ENCODE results near the gene BAIAP3. TPM values are rescaled to one million over a fixed set of nuclear protein-coding genes. Genes with fewer than 3 reads are reported as not detected.

The BAIAP3 gene
- total RNA-seq, 1 experiment from 2014 or later: 6.8 TPM

GRCh38 chr16:1290063-1290501, 43.4 kb upstream of the BAIAP3 start:
- Histone ChIP-seq H3K9ac (ENCODE audit: extremely low read depth, insufficient read length, low read length) (no peak overlapping the region), H2AK5ac (ENCODE audit: insufficient read length, low read length) (no peak overlapping the region), H2BK20ac (ENCODE audit: low read depth, low read length, poor library complexity, severe bottlenecking) (no peak overlapping the region), H3K18ac (ENCODE audit: insufficient read length, low read depth, low read length) (no peak overlapping the region), H2AFZ (ENCODE audit: low read length) (no peak overlapping the region), H3K56ac (ENCODE audit: insufficient read length, low read depth, low read length) (no peak overlapping the region), H2BK15ac (ENCODE audit: low read depth, low read length) (no peak overlapping the region), H3K23me2 (ENCODE audit: insufficient read length, low read depth, low read length, poor library complexity, severe bottlenecking) (no peaks in the 10 kb centered on the region), H3K4me2 (ENCODE audit: insufficient read depth, insufficient read length, low read length) (peak overlapping the region; percentile 68), H3K79me2 (ENCODE audit: insufficient read depth, low read length) (no peaks in the 10 kb centered on the region), H4K91ac (ENCODE audit: insufficient read length, low read depth, low read length) (no peak overlapping the region), H4K5ac (ENCODE audit: insufficient read length, low read depth, low read length) (no peak overlapping the region), H3K4me1 (ENCODE audit: insufficient read depth, low read length) (peaks cover 2% of the 10 kb centered on the region; the same call in 1 of the 2 replicates), H2BK12ac (ENCODE audit: insufficient read length, low read depth, low read length) (no peak overlapping the region), H4K8ac (replicated peaks; ENCODE audit: insufficient read length, low read depth, low read length) (no peak overlapping the region), H3K79me1 (ENCODE audit: insufficient read depth, low read depth, low read length, poor library complexity, severe bottlenecking) (no peaks in the 10 kb centered on the region), H3K23ac (ENCODE audit: insufficient read length, low read depth, low read length) (no peak overlapping the region), H3T11ph (ENCODE audit: low read length) (no peak overlapping the region), H3K27me3 (ENCODE audit: insufficient read depth, low read length) (peaks cover 7% of the 10 kb centered on the region; the same call in 1 of the 2 replicates), H4K20me1 (ENCODE audit: control insufficient read depth, insufficient read depth, insufficient read length) (no peaks in the 10 kb centered on the region), H3K14ac (ENCODE audit: insufficient read depth, low read length) (no peak overlapping the region), H2BK120ac (ENCODE audit: low read depth, low read length, poor library complexity, severe bottlenecking) (no peak overlapping the region), H3K4ac (ENCODE audit: low read depth, low read length) (no peak overlapping the region), H3K9me3 (ENCODE audit: control insufficient read depth, low read depth, low read length) (no peaks in the 10 kb centered on the region), H3K27ac (ENCODE audit: insufficient read length, low read depth, low read length) (no peak overlapping the region), H2BK5ac (ENCODE audit: insufficient read length, low read length) (no peak overlapping the region)
- H3K4me1 Mint-ChIP-seq: peaks cover 30 to 46% of the 10 kb centered on the region in 2 experiments
- no CpG with 5 or more reads among the region's 22 CpGs for WGBS (ENCODE audit: extremely low coverage, insufficient read length, low lambda C conversion rate)
- H3K36me3 Mint-ChIP-seq (ENCODE audit: insufficient read depth in 1 of 3, low read depth in 3 of 3): no peaks in the 10 kb centered on the region
- no peak for DNase-seq
- H3K27ac Mint-ChIP-seq: no peak overlapping the region
- H3K27me3 Mint-ChIP-seq (ENCODE audit: low read depth): peaks cover 76% of the 10 kb centered on the region
- peak overlapping the region in 1 of 2 experiments; percentile 78; a peak in 4 of 5 replicates for H3K4me3 Mint-ChIP-seq
- no peak for TF ChIP-seq CTCF (conservative IDR thresholded peaks at IDR 0.05)
- H3K9me3 Mint-ChIP-seq: no peaks in the 10 kb centered on the region

Data from H9 (cell line).